Osteoblast (primary cell): Measurements from ENCODE around the gene TSPOAP1. TPM values are rescaled to one million over a fixed set of nuclear protein-coding genes. Genes with fewer than 3 reads are reported as not detected.

Experiments used
- DNase-seq: peaks from one replicate; pipeline ENCODE4 v3.0.0; 2011; ENCODE audit warnings: low spot score, mixed read lengths; ENCODE audit not compliant: insufficient read length; ENCODE audit errors: missing footprints
- H2AFZ ChIP-seq: 2 replicates; pipeline ENCODE4 v1.6.0; 2011; ENCODE audit warnings: mild to moderate bottlenecking, low read length
- H3K27ac ChIP-seq: 2 replicates; pipeline ENCODE4 v1.5.1; 2011; ENCODE audit warnings: mild to moderate bottlenecking, low read depth, low read length, moderate library complexity
- H3K27me3 ChIP-seq: 2 replicates; pipeline ENCODE4 v1.6.0; 2012; ENCODE audit warnings: mild to moderate bottlenecking, control low read depth, inconsistent platforms, low read length, moderate library complexity; ENCODE audit not compliant: insufficient read depth
- H3K36me3 ChIP-seq: 2 replicates; pipeline ENCODE4 v1.5.1; 2011; ENCODE audit warnings: mild to moderate bottlenecking, low read length, control low read depth, moderate library complexity; ENCODE audit not compliant: insufficient read depth
- H3K4me1 ChIP-seq: 2 replicates; pipeline ENCODE4 v1.5.1; 2011; ENCODE audit warnings: mild to moderate bottlenecking, low read length, control low read depth, moderate library complexity; ENCODE audit not compliant: insufficient read depth
- H3K4me2 ChIP-seq: 2 replicates; pipeline ENCODE4 v1.6.0; 2011; ENCODE audit warnings: mild to moderate bottlenecking, low read length; ENCODE audit not compliant: insufficient read depth
- H3K4me3 ChIP-seq: fragments of 200-600 bp; sonication (generic); 3 replicates; pipeline ENCODE4 v1.5.1; 2012; ENCODE audit warnings: mild to moderate bottlenecking, low read length, inconsistent platforms; ENCODE audit not compliant: insufficient read depth
- H3K79me2 ChIP-seq: 2 replicates; pipeline ENCODE4 v1.6.0; 2012; ENCODE audit warnings: mild to moderate bottlenecking, low read length, control low read depth, inconsistent platforms; ENCODE audit not compliant: insufficient read depth
- H3K9me3 ChIP-seq: 2 replicates; pipeline ENCODE4 v1.5.1; 2011; ENCODE audit warnings: low read depth, low read length, control low read depth
- H4K20me1 ChIP-seq: 2 replicates; pipeline ENCODE4 v1.6.0; 2012; ENCODE audit warnings: mild to moderate bottlenecking, low read length, control low read depth; ENCODE audit not compliant: insufficient read depth
- total RNA-seq: library from RNA; depleted of rRNA; stranded (reverse); fragments of >200 nt; gene quantifications from 2 replicates; pipeline ENCODE4 v1.2.3, GENCODE V29; 2012
- TF ChIP-seq, protein P1 (sequence below): IDR thresholded peaks from 2 replicates; pipeline ENCODE4 v1.5.1; 2011; ENCODE audit warnings: mild to moderate bottlenecking, low read depth, low read length, moderate library complexity; ENCODE audit errors: extremely low read depth

The TSPOAP1 gene
- total RNA-seq, 1 donor: 4.3 TPM

DNA sequence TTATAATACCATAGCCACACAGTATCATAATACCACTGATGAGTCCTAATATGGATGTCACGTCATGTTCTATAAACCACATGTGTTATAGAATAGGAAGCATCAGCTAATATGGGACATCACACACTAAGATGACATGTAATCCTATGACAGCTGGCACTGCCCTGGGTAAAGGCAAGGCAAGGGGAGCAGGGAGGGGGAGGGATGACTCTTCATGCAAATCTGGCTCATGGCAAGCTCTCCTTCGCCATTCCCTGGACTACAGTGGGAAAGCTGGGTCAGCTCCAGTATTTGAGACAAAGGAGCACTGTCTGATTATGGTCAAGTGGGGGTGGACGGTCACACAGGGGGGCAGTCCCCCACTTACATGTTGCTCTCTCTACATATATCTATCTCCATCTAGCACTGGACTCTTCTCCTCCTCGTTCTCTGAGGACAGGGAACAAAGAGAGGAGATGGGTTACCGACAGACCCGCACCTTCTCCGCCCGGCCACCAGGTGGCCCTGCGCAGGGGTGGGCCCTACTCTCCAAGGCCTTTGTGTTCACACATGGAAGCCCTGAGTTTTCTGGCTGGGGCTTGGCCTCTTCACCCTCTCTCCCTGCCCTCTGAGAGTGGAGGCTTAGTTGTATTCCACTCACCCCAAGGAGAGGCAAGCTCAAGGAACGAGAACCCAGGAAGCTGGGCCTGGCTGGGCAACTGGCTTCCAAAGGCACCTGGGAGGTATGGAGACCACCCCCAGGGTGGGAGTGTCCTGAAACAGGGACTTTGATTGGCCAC lies 24.4 kb downstream of the TSPOAP1 start:
- Histone ChIP-seq H3K4me2 (no peak overlapping the region), H3K9me3 (no peaks in the 10 kb centered on the region), H3K27me3 (no peaks in the 10 kb centered on the region), H3K36me3 (no peaks in the 10 kb centered on the region), H3K4me3 (no peak overlapping the region), H3K79me2 (no peaks in the 10 kb centered on the region), H3K27ac (no peak overlapping the region), H3K4me1 (no peaks in the 10 kb centered on the region), H2AFZ (no peak overlapping the region), H4K20me1 (no peaks in the 10 kb centered on the region)
- DNase-seq: peak; percentile 96
- TF ChIP-seq, protein P1, sequence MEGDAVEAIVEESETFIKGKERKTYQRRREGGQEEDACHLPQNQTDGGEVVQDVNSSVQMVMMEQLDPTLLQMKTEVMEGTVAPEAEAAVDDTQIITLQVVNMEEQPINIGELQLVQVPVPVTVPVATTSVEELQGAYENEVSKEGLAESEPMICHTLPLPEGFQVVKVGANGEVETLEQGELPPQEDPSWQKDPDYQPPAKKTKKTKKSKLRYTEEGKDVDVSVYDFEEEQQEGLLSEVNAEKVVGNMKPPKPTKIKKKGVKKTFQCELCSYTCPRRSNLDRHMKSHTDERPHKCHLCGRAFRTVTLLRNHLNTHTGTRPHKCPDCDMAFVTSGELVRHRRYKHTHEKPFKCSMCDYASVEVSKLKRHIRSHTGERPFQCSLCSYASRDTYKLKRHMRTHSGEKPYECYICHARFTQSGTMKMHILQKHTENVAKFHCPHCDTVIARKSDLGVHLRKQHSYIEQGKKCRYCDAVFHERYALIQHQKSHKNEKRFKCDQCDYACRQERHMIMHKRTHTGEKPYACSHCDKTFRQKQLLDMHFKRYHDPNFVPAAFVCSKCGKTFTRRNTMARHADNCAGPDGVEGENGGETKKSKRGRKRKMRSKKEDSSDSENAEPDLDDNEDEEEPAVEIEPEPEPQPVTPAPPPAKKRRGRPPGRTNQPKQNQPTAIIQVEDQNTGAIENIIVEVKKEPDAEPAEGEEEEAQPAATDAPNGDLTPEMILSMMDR: peak; percentile 80

DNA sequence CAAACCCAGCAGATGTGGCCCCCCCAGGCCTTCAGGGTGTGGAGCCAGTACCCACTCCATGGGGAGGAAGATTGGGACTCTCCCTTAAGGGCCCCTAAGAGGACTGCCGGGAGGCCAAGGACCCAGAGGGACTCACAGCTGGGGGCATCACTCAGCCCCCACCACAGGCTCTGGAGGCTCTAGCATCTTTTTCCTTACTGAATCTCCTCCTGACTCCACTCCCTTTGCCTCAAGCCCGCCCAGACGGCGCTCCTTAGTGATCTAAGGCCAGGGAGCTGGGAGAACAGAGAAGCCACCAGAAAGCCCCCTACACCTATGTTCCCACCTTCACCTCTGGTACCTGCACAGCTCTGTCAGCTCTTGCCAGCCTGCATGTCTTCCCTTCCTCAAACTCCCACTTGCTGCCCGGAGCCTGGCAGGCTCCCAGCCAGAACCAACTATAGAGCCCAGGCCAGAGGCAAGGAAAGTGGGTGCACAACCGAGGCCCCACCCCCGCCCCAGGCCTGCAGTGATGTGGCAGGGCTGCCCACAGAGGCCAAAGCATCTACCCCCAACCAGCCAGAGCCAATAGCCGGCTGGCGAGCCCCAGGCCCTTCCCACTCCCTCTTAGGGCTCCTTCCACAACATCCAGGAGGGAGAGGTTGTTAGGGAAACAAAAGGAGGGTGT lies 25.5 kb downstream of the TSPOAP1 start:
- Histone ChIP-seq H4K20me1 (no peaks in the 10 kb centered on the region), H3K9me3 (no peaks in the 10 kb centered on the region), H2AFZ (no peak overlapping the region), H3K4me1 (no peaks in the 10 kb centered on the region), H3K36me3 (no peaks in the 10 kb centered on the region), H3K27me3 (no peaks in the 10 kb centered on the region), H3K27ac (no peak overlapping the region), H3K79me2 (no peaks in the 10 kb centered on the region), H3K4me2 (no peak overlapping the region), H3K4me3 (no peak overlapping the region)
- TF ChIP-seq, protein P1: no peak
- peak; percentile 69 for DNase-seq

DNA sequence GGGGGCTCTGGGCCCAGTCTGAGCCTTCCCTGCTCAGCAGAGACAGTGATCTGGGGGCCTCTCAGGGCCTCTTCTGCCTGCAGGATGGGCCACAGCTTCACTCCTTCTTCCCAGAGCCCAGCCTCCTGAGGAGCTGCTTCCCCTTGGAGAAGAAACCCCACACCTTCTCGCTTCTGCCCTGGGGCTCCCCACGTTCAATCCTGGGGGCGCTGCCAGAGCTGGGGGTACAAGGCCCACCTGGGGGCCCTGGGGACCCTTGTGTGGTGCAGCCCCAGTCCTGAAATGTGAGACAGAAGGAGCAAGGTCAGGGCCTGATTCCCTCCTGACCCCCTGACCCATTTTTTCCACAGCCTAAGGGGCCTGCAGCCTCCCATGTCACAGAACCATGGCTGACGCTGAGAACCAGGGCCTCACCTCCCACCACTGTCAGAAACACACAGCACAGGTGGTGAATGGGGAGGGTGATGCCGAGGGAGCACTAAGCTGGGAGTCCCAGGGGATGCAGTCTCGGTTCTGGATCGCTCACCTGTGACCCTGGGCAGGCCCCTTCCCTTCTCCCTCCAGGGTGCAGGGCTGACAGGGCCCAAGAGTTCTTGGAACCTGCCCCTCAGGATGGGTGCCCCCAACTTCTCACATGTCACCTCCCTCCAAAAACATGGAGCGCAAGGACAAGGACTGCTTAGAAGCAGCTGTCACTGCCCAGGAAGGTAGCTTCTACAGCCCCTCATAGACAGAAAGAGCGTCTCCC lies 26.2 kb downstream of the TSPOAP1 start:
- no peaks in the 10 kb centered on the region for H3K9me3 ChIP-seq
- TF ChIP-seq, protein P1: no peak
- no peaks in the 10 kb centered on the region for H3K27me3 ChIP-seq
- H4K20me1 ChIP-seq: no peaks in the 10 kb centered on the region
- H3K27ac ChIP-seq: no peak overlapping the region
- no peaks in the 10 kb centered on the region for H3K79me2 ChIP-seq
- H3K4me3 ChIP-seq: no peak overlapping the region
- H2AFZ ChIP-seq: no peak overlapping the region
- H3K4me1 ChIP-seq: no peaks in the 10 kb centered on the region
- DNase-seq: peak; percentile 66
- H3K36me3 ChIP-seq: no peaks in the 10 kb centered on the region
- H3K4me2 ChIP-seq: no peak overlapping the region
